ENCODE measurements around the gene GPR101.

The GPR101 gene

DNA sequence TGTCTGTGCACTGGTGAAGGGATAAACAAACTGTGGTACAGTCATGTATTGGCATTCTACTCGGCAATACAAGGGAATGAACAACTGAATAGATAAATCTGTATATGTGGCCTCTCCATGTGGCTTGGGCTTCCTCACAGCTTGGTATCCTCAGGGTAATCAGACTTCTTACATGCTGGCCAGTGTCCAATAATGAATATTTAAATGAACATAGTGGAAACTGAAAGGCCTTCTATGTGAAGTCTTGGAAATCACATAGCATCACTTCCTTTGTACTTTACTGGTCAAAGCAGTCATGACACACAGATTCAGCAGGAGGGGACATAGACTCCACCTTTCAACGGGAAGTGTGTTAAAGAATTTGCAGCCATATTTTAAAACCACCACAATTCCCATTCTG lies 33.4 kb upstream of the GPR101 start:
- no peak for DNase-seq
- no CpG with 5 or more reads among the region's 2 CpGs for WGBS (ENCODE audit: extremely low coverage, insufficient coverage, insufficient read length)
- Histone ChIP-seq H3K4me3 (ENCODE audit: low read depth, low read length) (no peak overlapping the region), H3K18ac (ENCODE audit: low read length) (no peak overlapping the region), H3K36me3 (ENCODE audit: control insufficient read depth in 1 of 2, insufficient read depth in 2 of 2, low read length in 2 of 2) (no peaks in the 10 kb centered on the region), H3K4me2 (ENCODE audit: low read length) (no peak overlapping the region), H3K4me1 (ENCODE audit: control insufficient read depth in 1 of 2, insufficient read depth in 2 of 2, low read length in 2 of 2) (no peaks in the 10 kb centered on the region), H3K14ac (ENCODE audit: low read length) (no peak overlapping the region), H2BK120ac (ENCODE audit: insufficient read depth, low read length, poor library complexity) (no peak overlapping the region), H3K4ac (ENCODE audit: low read depth, low read length) (no peak overlapping the region), H3K79me1 (ENCODE audit: low read length) (no peaks in the 10 kb centered on the region), H3K79me2 (ENCODE audit: control insufficient read depth, insufficient read depth, low read length, poor library complexity) (no peaks in the 10 kb centered on the region), H3K27ac (ENCODE audit: low read depth, low read length) (no peak overlapping the region), H3K27me3 (ENCODE audit: insufficient read depth, low read length) (no peaks in the 10 kb centered on the region), H3K9me3 (ENCODE audit: insufficient read depth, low read depth, low read length) (no peaks in the 10 kb centered on the region), H3K9ac (ENCODE audit: low read length) (no peak overlapping the region), H2BK12ac (ENCODE audit: low read length) (no peak overlapping the region), H4K8ac (ENCODE audit: low read depth, low read length) (no peak overlapping the region), H4K12ac (ENCODE audit: low read depth, low read length) (no peak overlapping the region), H3K23ac (ENCODE audit: low read length) (no peak overlapping the region), H2AFZ (ENCODE audit: insufficient read depth, low read length, poor library complexity) (no peak overlapping the region), H4K91ac (ENCODE audit: low read depth, low read length) (no peak overlapping the region), H2AK5ac (ENCODE audit: low read length) (no peak overlapping the region), H2BK5ac (ENCODE audit: low read depth, low read length, poor library complexity) (no peak overlapping the region)

GRCh38 chrX:137062915-137063617 lies 29.3 kb upstream of the GPR101 start:
- Histone ChIP-seq H4K12ac (ENCODE audit: low read depth, low read length) (no peak overlapping the region), H3K4me2 (ENCODE audit: low read length) (no peak overlapping the region), H2AK5ac (ENCODE audit: low read length) (no peak overlapping the region), H3K4me1 (ENCODE audit: control insufficient read depth in 1 of 2, insufficient read depth in 2 of 2, low read length in 2 of 2) (no peaks in the 10 kb centered on the region), H3K27ac (ENCODE audit: low read depth, low read length) (no peak overlapping the region), H3K9me3 (ENCODE audit: insufficient read depth, low read depth, low read length) (no peaks in the 10 kb centered on the region), H2BK5ac (ENCODE audit: low read depth, low read length, poor library complexity) (no peak overlapping the region), H3K79me2 (ENCODE audit: control insufficient read depth, insufficient read depth, low read length, poor library complexity) (no peaks in the 10 kb centered on the region), H3K23ac (ENCODE audit: low read length) (no peak overlapping the region), H3K14ac (ENCODE audit: low read length) (no peak overlapping the region), H2AFZ (ENCODE audit: insufficient read depth, low read length, poor library complexity) (no peak overlapping the region), H4K8ac (ENCODE audit: low read depth, low read length) (no peak overlapping the region), H3K9ac (ENCODE audit: low read length) (no peak overlapping the region), H3K27me3 (ENCODE audit: insufficient read depth, low read length) (no peaks in the 10 kb centered on the region), H4K91ac (ENCODE audit: low read depth, low read length) (no peak overlapping the region), H3K4ac (ENCODE audit: low read depth, low read length) (no peak overlapping the region), H3K4me3 (ENCODE audit: low read depth, low read length) (no peak overlapping the region), H3K79me1 (ENCODE audit: low read length) (no peaks in the 10 kb centered on the region), H3K36me3 (ENCODE audit: control insufficient read depth in 1 of 2, insufficient read depth in 2 of 2, low read length in 2 of 2) (no peaks in the 10 kb centered on the region), H2BK12ac (ENCODE audit: low read length) (no peak overlapping the region), H3K18ac (ENCODE audit: low read length) (no peak overlapping the region), H2BK120ac (ENCODE audit: insufficient read depth, low read length, poor library complexity) (no peak overlapping the region)
- WGBS (ENCODE audit: extremely low coverage, insufficient coverage, insufficient read length) = no CpG with 5 or more reads among the region's 4 CpGs
- no peak for DNase-seq

- H4K12ac ChIP-seq (ENCODE audit: low read depth, low read length) = no peak overlapping the region
- DNase-seq = no peak
- H3K27ac ChIP-seq (ENCODE audit: low read depth, low read length) = no peak overlapping the region
- H3K18ac ChIP-seq (ENCODE audit: low read length) = no peak overlapping the region
- no peak overlapping the region for H3K9ac ChIP-seq (ENCODE audit: low read length)
- no peak overlapping the region for H3K23ac ChIP-seq (ENCODE audit: low read length)
- H4K91ac ChIP-seq (ENCODE audit: low read depth, low read length) = no peak overlapping the region
- H4K8ac ChIP-seq (ENCODE audit: low read depth, low read length) = no peak overlapping the region
- H3K4me2 ChIP-seq (ENCODE audit: low read length) = no peak overlapping the region
- H2BK5ac ChIP-seq (ENCODE audit: low read depth, low read length, poor library complexity) = no peak overlapping the region
- H3K79me1 ChIP-seq (ENCODE audit: low read length) = no peaks in the 10 kb centered on the region
- no CpG with 5 or more reads among the region's 2 CpGs for WGBS (ENCODE audit: extremely low coverage, insufficient coverage, insufficient read length)
- H2AFZ ChIP-seq (ENCODE audit: insufficient read depth, low read length, poor library complexity) = no peak overlapping the region
- H3K9me3 ChIP-seq (ENCODE audit: insufficient read depth, low read depth, low read length) = no peaks in the 10 kb centered on the region
- no peak overlapping the region for H3K14ac ChIP-seq (ENCODE audit: low read length)
- no peak overlapping the region for H3K4ac ChIP-seq (ENCODE audit: low read depth, low read length)
- no peak overlapping the region for H2BK120ac ChIP-seq (ENCODE audit: insufficient read depth, low read length, poor library complexity)
- H3K36me3 ChIP-seq (ENCODE audit: control insufficient read depth in 1 of 2, insufficient read depth in 2 of 2, low read length in 2 of 2) = no peaks in the 10 kb centered on the region
- H3K79me2 ChIP-seq (ENCODE audit: control insufficient read depth, insufficient read depth, low read length, poor library complexity) = no peaks in the 10 kb centered on the region
- no peak overlapping the region for H2AK5ac ChIP-seq (ENCODE audit: low read length)
- H2BK12ac ChIP-seq (ENCODE audit: low read length) = no peak overlapping the region
- no peaks in the 10 kb centered on the region for H3K4me1 ChIP-seq (ENCODE audit: control insufficient read depth in 1 of 2, insufficient read depth in 2 of 2, low read length in 2 of 2)
- H3K4me3 ChIP-seq (ENCODE audit: low read depth, low read length) = no peak overlapping the region
- H3K27me3 ChIP-seq (ENCODE audit: insufficient read depth, low read length) = no peaks in the 10 kb centered on the region
Measured at GRCh38 chrX:137058339-137059127, 24.7 kb upstream of the GPR101 start.

DNA sequence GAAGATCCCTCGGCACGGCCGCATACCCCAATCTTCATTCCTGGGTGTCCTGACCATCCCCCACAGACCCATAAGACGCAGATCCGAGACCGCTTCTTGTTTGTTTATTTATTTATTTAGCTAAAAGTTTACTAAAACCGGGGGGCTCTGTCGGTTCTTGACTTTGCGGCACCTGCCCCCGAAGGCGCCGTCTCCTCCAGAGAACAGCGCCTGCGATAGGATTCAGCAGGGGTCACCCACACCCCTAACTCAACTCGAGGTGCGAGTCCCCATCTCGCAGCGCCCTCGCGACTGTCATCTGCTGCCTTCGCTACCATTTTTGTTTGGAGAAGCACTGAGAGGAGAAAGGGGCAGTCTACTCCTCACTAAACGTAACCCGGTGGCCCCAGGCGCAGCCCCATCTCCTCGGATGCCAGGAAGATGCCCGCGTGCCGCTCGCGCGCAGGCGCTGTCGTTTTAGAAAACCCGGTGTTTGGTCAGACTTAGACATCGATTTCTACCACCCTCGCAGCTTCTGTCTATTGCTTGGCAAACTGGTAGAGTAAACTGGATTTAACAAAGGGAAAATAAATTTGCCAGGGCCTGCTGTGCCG lies 18.9 kb upstream of the GPR101 start:
- H3K18ac ChIP-seq (ENCODE audit: low read length) = no peak overlapping the region
- H3K14ac ChIP-seq (ENCODE audit: low read length) = no peak overlapping the region
- no peaks in the 10 kb centered on the region for H3K79me1 ChIP-seq (ENCODE audit: low read length)
- WGBS (ENCODE audit: extremely low coverage, insufficient coverage, insufficient read length) = no CpG with 5 or more reads among the region's 37 CpGs
- peaks cover 0 to 3% of the 10 kb centered on the region in 2 experiments for H3K4me1 ChIP-seq (ENCODE audit: control insufficient read depth in 1 of 2, insufficient read depth in 2 of 2, low read length in 2 of 2)
- no peaks in the 10 kb centered on the region for H3K79me2 ChIP-seq (ENCODE audit: control insufficient read depth, insufficient read depth, low read length, poor library complexity)
- no peak overlapping the region for H2BK5ac ChIP-seq (ENCODE audit: low read depth, low read length, poor library complexity)
- no peaks in the 10 kb centered on the region for H3K36me3 ChIP-seq (ENCODE audit: control insufficient read depth in 1 of 2, insufficient read depth in 2 of 2, low read length in 2 of 2)
- no peak for DNase-seq
- no peak overlapping the region for H4K12ac ChIP-seq (ENCODE audit: low read depth, low read length)
- no peak overlapping the region for H3K27ac ChIP-seq (ENCODE audit: low read depth, low read length)
- H3K9me3 ChIP-seq (ENCODE audit: insufficient read depth, low read depth, low read length) = no peaks in the 10 kb centered on the region
- H4K91ac ChIP-seq (ENCODE audit: low read depth, low read length) = no peak overlapping the region
- H3K9ac ChIP-seq (ENCODE audit: low read length) = no peak overlapping the region
- H3K27me3 ChIP-seq (ENCODE audit: insufficient read depth, low read length) = no peaks in the 10 kb centered on the region
- no peak overlapping the region for H3K23ac ChIP-seq (ENCODE audit: low read length)
- peak overlapping the region; percentile 83 for H3K4me2 ChIP-seq (ENCODE audit: low read length)
- H2AFZ ChIP-seq (ENCODE audit: insufficient read depth, low read length, poor library complexity) = no peak overlapping the region
- no peak overlapping the region for H3K4ac ChIP-seq (ENCODE audit: low read depth, low read length)
- no peak overlapping the region for H2BK120ac ChIP-seq (ENCODE audit: insufficient read depth, low read length, poor library complexity)
- no peak overlapping the region for H4K8ac ChIP-seq (ENCODE audit: low read depth, low read length)
- no peak overlapping the region for H2BK12ac ChIP-seq (ENCODE audit: low read length)
- H3K4me3 ChIP-seq (ENCODE audit: low read depth, low read length) = no peak overlapping the region
- no peak overlapping the region for H2AK5ac ChIP-seq (ENCODE audit: low read length)

Data from trophoblast cell (in vitro differentiated cells and primary cell).